GM12874 (cell line): ENCODE data around the gene KRT6C.

Experiments
- CTCF ChIP-seq: IDR thresholded peaks from 2 replicates; pipeline ENCODE4 v1.5.1; 2011; ENCODE audit warnings: low read depth, mild to moderate bottlenecking, control low read depth, low read length, moderate library complexity; ENCODE audit not compliant: insufficient read depth

KRT6C gene

GRCh38 chr12:52434760-52435530 lies 38.7 kb downstream of the KRT6C start:
- no peak for TF ChIP-seq CTCF

GRCh38 chr12:52434081-52434733 lies 39.4 kb downstream of the KRT6C start, which contains the start of gene KRT75:
KRT75 (minus strand) TSS chr12:52434371; CDS start chr12:52434304, 67 bp downstream.
- no peak for TF ChIP-seq CTCF

- no peak for TF ChIP-seq CTCF
Observed at GRCh38 chr12:52433501-52434080, 40.0 kb downstream of the KRT6C start.

GRCh38 chr12:52432559-52433207 lies 40.9 kb downstream of the KRT6C start:
- no peak for TF ChIP-seq CTCF

GRCh38 chr12:52428121-52428520 lies 45.5 kb downstream of the KRT6C start:
- no peak for TF ChIP-seq CTCF

- no peak for TF ChIP-seq CTCF
Observed at GRCh38 chr12:52427083-52427482, 46.5 kb downstream of the KRT6C start.

- TF ChIP-seq CTCF, result no peak
Observed at GRCh38 chr12:52426034-52426433, 47.6 kb downstream of the KRT6C start.
